ENCODE results near the gene CACNA1B.
"Not testable (repeated sequence)": the region's sequence is repeated elsewhere in the genome, so short reads cannot be mapped to it uniquely, and the experiment has no call there.

The CACNA1B gene

DNA sequence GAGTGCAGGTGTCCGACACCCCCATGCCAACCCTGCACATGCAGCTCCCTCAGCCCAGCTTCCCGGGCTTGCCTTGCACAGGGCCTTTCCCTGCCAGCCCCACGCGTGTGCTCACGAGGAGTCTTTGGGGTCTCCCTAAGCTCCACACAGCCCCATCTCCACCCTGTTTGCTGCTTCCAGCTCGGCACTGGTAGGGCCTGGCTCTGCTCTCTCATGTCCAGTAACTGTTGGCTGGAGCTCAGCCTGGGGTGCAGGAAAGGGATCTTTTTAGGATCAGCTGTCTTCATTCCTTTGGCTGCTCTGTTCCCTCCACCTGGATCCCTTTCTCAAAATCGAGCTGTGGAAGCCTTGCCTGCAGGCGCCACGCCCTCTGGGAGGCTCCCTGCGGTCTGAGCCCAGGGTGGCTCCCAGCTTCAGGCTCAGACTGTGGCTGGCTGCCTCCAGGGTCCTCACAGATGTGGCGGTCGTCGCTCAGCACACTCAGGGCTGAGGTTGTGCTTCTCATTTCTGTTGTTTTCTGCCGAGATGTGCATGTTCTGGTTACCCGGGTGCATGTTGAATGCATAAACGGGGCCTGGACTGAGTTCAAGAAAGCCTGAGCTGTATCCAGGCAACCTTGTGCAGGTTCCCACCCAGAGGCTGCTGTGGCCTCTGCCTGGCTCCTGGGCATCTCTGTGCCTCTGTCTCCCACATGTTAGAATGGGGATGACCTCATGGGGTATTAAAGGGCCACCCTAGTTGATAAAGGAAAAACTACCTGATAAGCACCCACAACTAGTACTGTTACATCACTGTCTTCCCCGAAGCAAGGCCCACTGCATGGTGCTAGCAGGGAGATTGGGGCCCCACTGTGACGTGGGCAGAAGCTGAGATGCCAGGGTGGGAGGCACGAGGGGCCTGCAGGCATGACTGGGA lies 4.3 kb downstream of the CACNA1B start:
- TF ChIP-seq, protein P1, sequence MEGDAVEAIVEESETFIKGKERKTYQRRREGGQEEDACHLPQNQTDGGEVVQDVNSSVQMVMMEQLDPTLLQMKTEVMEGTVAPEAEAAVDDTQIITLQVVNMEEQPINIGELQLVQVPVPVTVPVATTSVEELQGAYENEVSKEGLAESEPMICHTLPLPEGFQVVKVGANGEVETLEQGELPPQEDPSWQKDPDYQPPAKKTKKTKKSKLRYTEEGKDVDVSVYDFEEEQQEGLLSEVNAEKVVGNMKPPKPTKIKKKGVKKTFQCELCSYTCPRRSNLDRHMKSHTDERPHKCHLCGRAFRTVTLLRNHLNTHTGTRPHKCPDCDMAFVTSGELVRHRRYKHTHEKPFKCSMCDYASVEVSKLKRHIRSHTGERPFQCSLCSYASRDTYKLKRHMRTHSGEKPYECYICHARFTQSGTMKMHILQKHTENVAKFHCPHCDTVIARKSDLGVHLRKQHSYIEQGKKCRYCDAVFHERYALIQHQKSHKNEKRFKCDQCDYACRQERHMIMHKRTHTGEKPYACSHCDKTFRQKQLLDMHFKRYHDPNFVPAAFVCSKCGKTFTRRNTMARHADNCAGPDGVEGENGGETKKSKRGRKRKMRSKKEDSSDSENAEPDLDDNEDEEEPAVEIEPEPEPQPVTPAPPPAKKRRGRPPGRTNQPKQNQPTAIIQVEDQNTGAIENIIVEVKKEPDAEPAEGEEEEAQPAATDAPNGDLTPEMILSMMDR (IDR thresholded peaks at IDR 0.05; ENCODE audit: low read depth, low read length): no peak
- no peak for DNase-seq (ENCODE audit: low read depth in 2 of 2)
- H3K4me3 ChIP-seq (replicated peaks in 1 of 2; ENCODE audit: low read depth in 2 of 2, low read length in 2 of 2): no peak overlapping the region

DNA sequence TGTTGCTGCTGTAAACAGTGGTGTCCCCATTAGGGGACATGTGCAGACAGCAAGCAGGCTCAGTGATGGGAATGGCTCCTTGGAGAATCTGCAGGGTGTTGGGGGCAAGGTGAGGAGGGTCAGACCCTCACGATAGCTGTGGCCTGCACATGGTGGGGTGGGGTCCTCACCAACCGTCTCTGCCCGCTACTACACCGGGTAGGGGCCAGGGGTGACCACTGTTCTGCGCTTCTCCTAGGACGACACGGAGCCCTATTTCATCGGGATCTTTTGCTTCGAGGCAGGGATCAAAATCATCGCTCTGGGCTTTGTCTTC lies 4.9 kb downstream of the CACNA1B start:
- TF ChIP-seq, protein P1 (IDR thresholded peaks at IDR 0.05; ENCODE audit: low read depth, low read length): no peak
- no peak overlapping the region for H3K4me3 ChIP-seq (replicated peaks in 1 of 2; ENCODE audit: low read depth in 2 of 2, low read length in 2 of 2)
- DNase-seq (ENCODE audit: low read depth in 2 of 2): no peak

- not testable (repeated sequence) for H3K4me3 ChIP-seq (replicated peaks in 1 of 2; ENCODE audit: low read depth in 2 of 2, low read length in 2 of 2); DNase-seq (ENCODE audit: low read depth in 2 of 2)
Observed at GRCh38 chr9:137883977-137884376, 6.4 kb downstream of the CACNA1B start.

- DNase-seq (ENCODE audit: low read depth in 2 of 2); H3K4me3 ChIP-seq (replicated peaks in 1 of 2; ENCODE audit: low read depth in 2 of 2, low read length in 2 of 2): not testable (repeated sequence)
Observed at GRCh38 chr9:137884547-137884946, 7.0 kb downstream of the CACNA1B start.

DNA sequence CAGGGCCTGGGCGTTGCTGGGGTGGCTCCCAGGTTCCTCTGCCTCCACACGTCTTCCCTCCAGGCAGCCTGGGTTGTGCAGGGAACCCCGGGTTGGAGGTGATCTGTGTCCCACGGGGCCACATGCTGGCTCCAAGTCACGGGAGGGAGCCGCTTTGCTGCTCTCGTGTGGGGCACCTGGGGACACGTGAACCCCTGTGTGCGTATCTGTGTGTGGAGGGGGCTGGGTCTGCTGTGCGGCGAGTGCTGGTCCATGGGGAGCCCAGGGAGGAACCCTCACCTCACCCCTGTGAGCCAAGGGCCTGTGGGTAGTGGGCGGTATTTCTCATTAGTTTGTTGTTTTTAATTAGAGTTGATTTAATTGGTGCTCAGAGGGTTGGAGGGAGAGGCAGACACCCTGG lies 7.5 kb downstream of the CACNA1B start:
- not testable (repeated sequence) for H3K4me3 ChIP-seq (replicated peaks in 1 of 2; ENCODE audit: low read depth in 2 of 2, low read length in 2 of 2); DNase-seq (ENCODE audit: low read depth in 2 of 2)

DNA sequence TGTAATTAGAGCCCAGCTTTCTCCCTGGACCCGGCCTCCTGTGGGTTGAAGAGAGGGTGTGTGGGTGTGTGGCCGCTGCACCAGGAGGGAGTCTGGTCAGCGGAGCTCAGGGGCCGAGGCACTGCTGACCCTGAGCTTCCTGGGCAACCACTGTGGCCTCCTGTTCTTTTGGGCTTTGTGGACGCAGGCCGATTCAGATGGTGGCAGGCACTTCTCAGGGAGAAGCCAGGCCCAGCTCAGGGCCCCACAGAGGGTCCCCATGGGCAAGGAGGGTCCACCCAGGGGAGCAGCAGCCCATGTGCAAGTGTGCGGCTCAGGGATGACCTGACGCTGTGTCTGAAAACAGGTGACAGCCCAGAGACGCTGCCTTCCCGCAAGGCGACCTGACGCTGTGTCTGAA lies 11.0 kb downstream of the CACNA1B start:
- not testable (repeated sequence) for H3K4me3 ChIP-seq (replicated peaks in 1 of 2; ENCODE audit: low read depth in 2 of 2, low read length in 2 of 2)

GRCh38 chr9:137889966-137890365 lies 12.4 kb downstream of the CACNA1B start:
- H3K4me3 ChIP-seq (replicated peaks in 1 of 2; ENCODE audit: low read depth in 2 of 2, low read length in 2 of 2); DNase-seq (ENCODE audit: low read depth in 2 of 2): not testable (repeated sequence)

More for the DNA sequence above, 11.0 kb downstream of the CACNA1B start:
- DNase-seq (ENCODE audit: low read depth in 2 of 2): not testable (repeated sequence)

- DNase-seq (ENCODE audit: low read depth in 2 of 2); H3K4me3 ChIP-seq (replicated peaks in 1 of 2; ENCODE audit: low read depth in 2 of 2, low read length in 2 of 2): not testable (repeated sequence)
Observed at GRCh38 chr9:137890768-137891587, 13.4 kb downstream of the CACNA1B start.

DNA sequence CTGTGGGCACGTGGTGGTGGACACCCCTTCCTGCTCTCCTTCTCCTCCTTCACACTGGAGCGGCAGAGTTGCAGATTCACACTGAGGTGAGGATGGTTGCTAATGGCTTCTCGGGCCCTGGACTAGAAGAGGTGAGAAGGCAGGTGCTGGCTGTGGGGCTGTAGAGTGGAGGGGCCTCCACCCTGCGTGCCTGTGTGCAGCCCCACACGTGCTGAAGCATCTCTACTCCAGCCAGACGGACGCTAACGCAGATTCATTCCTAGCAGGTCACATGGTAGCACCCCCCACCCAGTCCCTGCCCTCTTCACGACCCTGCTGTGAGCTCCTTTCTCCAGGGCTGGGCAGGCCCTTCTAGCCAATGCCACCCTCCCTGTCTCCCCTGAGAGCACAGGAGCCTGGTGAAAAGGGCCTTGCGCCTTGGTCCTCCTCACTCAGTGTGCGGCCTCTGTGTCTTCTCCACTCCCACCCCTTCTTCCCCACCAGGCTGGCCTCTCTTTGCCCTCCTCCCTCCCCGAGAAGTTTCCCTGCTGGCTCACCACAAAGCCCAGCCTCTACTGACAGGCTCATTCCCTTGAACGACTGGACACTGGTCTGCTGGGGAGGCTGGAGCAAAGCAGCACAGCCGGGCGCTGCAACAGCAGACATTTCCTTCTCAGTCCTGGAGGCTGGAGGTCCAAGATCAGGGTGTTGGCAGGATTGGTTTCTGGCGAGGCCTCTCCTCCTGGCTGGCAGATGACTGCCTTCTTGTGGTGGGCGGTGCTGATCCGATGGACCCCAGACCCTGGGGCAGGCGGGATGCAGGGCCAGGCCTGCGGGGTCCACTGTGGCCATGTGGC lies 14.2 kb downstream of the CACNA1B start:
- TF ChIP-seq, protein P1 (IDR thresholded peaks at IDR 0.05; ENCODE audit: low read depth, low read length): no peak
- no peak overlapping the region for H3K4me3 ChIP-seq (replicated peaks in 1 of 2; ENCODE audit: low read depth in 2 of 2, low read length in 2 of 2)
- no peak for DNase-seq (ENCODE audit: low read depth in 2 of 2)
